PFSK-1 (cell line): ENCODE measurements around the gene FCN2.

Experiments
- FOXP2 ChIP-seq: optimal IDR thresholded peaks from 2 replicates; pipeline ENCODE3; 2011; ENCODE audit warnings: borderline replicate concordance, control low read depth, inconsistent platforms; ENCODE audit not compliant: insufficient read depth; ENCODE audit errors: extremely low read length, extremely low read depth
- POLR2AphosphoS5 ChIP-seq: IDR thresholded peaks from 2 replicates; pipeline ENCODE4 v1.6.1; 2012; ENCODE audit warnings: low read depth, mild to moderate bottlenecking, control low read depth, low read length, moderate library complexity
- SIN3A ChIP-seq: IDR thresholded peaks from 2 replicates; pipeline ENCODE4 v1.6.1; 2012; ENCODE audit warnings: mild to moderate bottlenecking, low read length, moderate library complexity, borderline replicate concordance; ENCODE audit not compliant: insufficient read depth
- TAF1 ChIP-seq: IDR thresholded peaks from 2 replicates; pipeline ENCODE4 v1.6.1; 2012; ENCODE audit warnings: low read length, control low read depth, borderline replicate concordance; ENCODE audit not compliant: insufficient read depth

GRCh38 chr9:134889386-134890154 is 9.0 kb downstream of the FCN2 start:
- TF ChIP-seq TAF1, result no peak
- no peak for TF ChIP-seq POLR2AphosphoS5
- TF ChIP-seq FOXP2, result no peak
- no peak for TF ChIP-seq SIN3A
